ENCODE data around the gene CT45A1.
"Not testable (repeated sequence)": the region's sequence is repeated elsewhere in the genome, so short reads cannot be mapped to it uniquely, and the experiment has no call there.

Gene CT45A1

GRCh38 chrX:135713183-135713689 is at the start of gene CT45A1:
TSS of gene CT45A1 (plus strand) at chrX:135713639. CDS start at chrX:135718941, 5,302 bp downstream.
- H3K4me1 ChIP-seq (ENCODE audit: control insufficient read depth in 1 of 2, insufficient read depth in 2 of 2, low read length in 2 of 2); H3K27me3 ChIP-seq (ENCODE audit: control insufficient read depth in 1 of 2, insufficient read depth in 2 of 2, low read length in 2 of 2); H3K36me3 ChIP-seq (ENCODE audit: control insufficient read depth in 1 of 2, insufficient read depth in 2 of 2, low read length in 2 of 2); H3K4me3 ChIP-seq (ENCODE audit: low read depth in 1 of 2, low read length in 2 of 2); H3K9me3 ChIP-seq (ENCODE audit: control insufficient read depth in 1 of 2, low read length in 2 of 2); H3K9ac ChIP-seq (ENCODE audit: low read depth in 1 of 2, low read length in 2 of 2); H3K27ac ChIP-seq (ENCODE audit: low read depth, low read length): not testable (repeated sequence)

GRCh38 chrX:135672979-135673378 is 40.5 kb upstream of the CT45A1 start:
- H3K9me3 ChIP-seq (ENCODE audit: control insufficient read depth in 1 of 2, low read length in 2 of 2); H3K4me3 ChIP-seq (ENCODE audit: low read depth in 1 of 2, low read length in 2 of 2); H3K4me1 ChIP-seq (ENCODE audit: control insufficient read depth in 1 of 2, insufficient read depth in 2 of 2, low read length in 2 of 2); H3K27me3 ChIP-seq (ENCODE audit: control insufficient read depth in 1 of 2, insufficient read depth in 2 of 2, low read length in 2 of 2); H3K36me3 ChIP-seq (ENCODE audit: control insufficient read depth in 1 of 2, insufficient read depth in 2 of 2, low read length in 2 of 2); H3K27ac ChIP-seq (ENCODE audit: low read depth, low read length); H3K9ac ChIP-seq (ENCODE audit: low read depth in 1 of 2, low read length in 2 of 2): not testable (repeated sequence)

GRCh38 chrX:135688137-135688536 is 25.3 kb upstream of the CT45A1 start:
- Histone ChIP-seq H3K27me3 (ENCODE audit: control insufficient read depth in 1 of 2, insufficient read depth in 2 of 2, low read length in 2 of 2) (no peaks in the 10 kb centered on the region), H3K9ac (ENCODE audit: low read depth in 1 of 2, low read length in 2 of 2) (no peak overlapping the region), H3K36me3 (ENCODE audit: control insufficient read depth in 1 of 2, insufficient read depth in 2 of 2, low read length in 2 of 2) (no peaks in the 10 kb centered on the region), H3K9me3 (ENCODE audit: control insufficient read depth in 1 of 2, low read length in 2 of 2) (no peaks in the 10 kb centered on the region), H3K27ac (ENCODE audit: low read depth, low read length) (no peak overlapping the region), H3K4me3 (ENCODE audit: low read depth in 1 of 2, low read length in 2 of 2) (no peak overlapping the region), H3K4me1 (ENCODE audit: control insufficient read depth in 1 of 2, insufficient read depth in 2 of 2, low read length in 2 of 2) (no peaks in the 10 kb centered on the region)

GRCh38 chrX:135695471-135695870 is 18.0 kb upstream of the CT45A1 start:
- no peaks in the 10 kb centered on the region for H3K36me3 ChIP-seq (ENCODE audit: control insufficient read depth in 1 of 2, insufficient read depth in 2 of 2, low read length in 2 of 2)
- no peak overlapping the region for H3K4me3 ChIP-seq (ENCODE audit: low read depth in 1 of 2, low read length in 2 of 2)
- H3K27me3 ChIP-seq (ENCODE audit: control insufficient read depth in 1 of 2, insufficient read depth in 2 of 2, low read length in 2 of 2): no peaks in the 10 kb centered on the region
- H3K4me1 ChIP-seq (ENCODE audit: control insufficient read depth in 1 of 2, insufficient read depth in 2 of 2, low read length in 2 of 2): no peaks in the 10 kb centered on the region
- no peaks in the 10 kb centered on the region for H3K9me3 ChIP-seq (ENCODE audit: control insufficient read depth in 1 of 2, low read length in 2 of 2)
- no peak overlapping the region for H3K27ac ChIP-seq (ENCODE audit: low read depth, low read length)
- H3K9ac ChIP-seq (ENCODE audit: low read depth in 1 of 2, low read length in 2 of 2): no peak overlapping the region

- Histone ChIP-seq H3K36me3 (ENCODE audit: control insufficient read depth in 1 of 2, insufficient read depth in 2 of 2, low read length in 2 of 2) (no peaks in the 10 kb centered on the region), H3K9ac (ENCODE audit: low read depth in 1 of 2, low read length in 2 of 2) (no peak overlapping the region), H3K9me3 (ENCODE audit: control insufficient read depth in 1 of 2, low read length in 2 of 2) (no peaks in the 10 kb centered on the region), H3K4me1 (ENCODE audit: control insufficient read depth in 1 of 2, insufficient read depth in 2 of 2, low read length in 2 of 2) (no peaks in the 10 kb centered on the region), H3K4me3 (ENCODE audit: low read depth in 1 of 2, low read length in 2 of 2) (no peak overlapping the region), H3K27me3 (ENCODE audit: control insufficient read depth in 1 of 2, insufficient read depth in 2 of 2, low read length in 2 of 2) (no peaks in the 10 kb centered on the region), H3K27ac (ENCODE audit: low read depth, low read length) (no peak overlapping the region)
These were observed 15.8 kb upstream of the CT45A1 start for GRCh38 chrX:135697601-135698000.

- Histone ChIP-seq H3K4me1 (ENCODE audit: control insufficient read depth in 1 of 2, insufficient read depth in 2 of 2, low read length in 2 of 2) (no peaks in the 10 kb centered on the region), H3K36me3 (ENCODE audit: control insufficient read depth in 1 of 2, insufficient read depth in 2 of 2, low read length in 2 of 2) (no peaks in the 10 kb centered on the region), H3K9me3 (ENCODE audit: control insufficient read depth in 1 of 2, low read length in 2 of 2) (no peaks in the 10 kb centered on the region), H3K27ac (ENCODE audit: low read depth, low read length) (no peak overlapping the region), H3K4me3 (ENCODE audit: low read depth in 1 of 2, low read length in 2 of 2) (no peak overlapping the region), H3K27me3 (ENCODE audit: control insufficient read depth in 1 of 2, insufficient read depth in 2 of 2, low read length in 2 of 2) (no peaks in the 10 kb centered on the region), H3K9ac (ENCODE audit: low read depth in 1 of 2, low read length in 2 of 2) (no peak overlapping the region)
These were observed 14.5 kb upstream of the CT45A1 start for GRCh38 chrX:135698924-135699323.

GRCh38 chrX:135707880-135708279 is 5.6 kb upstream of the CT45A1 start:
- Histone ChIP-seq H3K9me3 (ENCODE audit: control insufficient read depth in 1 of 2, low read length in 2 of 2) (no peaks in the 10 kb centered on the region), H3K4me3 (ENCODE audit: low read depth in 1 of 2, low read length in 2 of 2) (no peak overlapping the region), H3K27ac (ENCODE audit: low read depth, low read length) (no peak overlapping the region), H3K36me3 (ENCODE audit: control insufficient read depth in 1 of 2, insufficient read depth in 2 of 2, low read length in 2 of 2) (no peaks in the 10 kb centered on the region), H3K27me3 (ENCODE audit: control insufficient read depth in 1 of 2, insufficient read depth in 2 of 2, low read length in 2 of 2) (no peaks in the 10 kb centered on the region), H3K9ac (ENCODE audit: low read depth in 1 of 2, low read length in 2 of 2) (no peak overlapping the region), H3K4me1 (ENCODE audit: control insufficient read depth in 1 of 2, insufficient read depth in 2 of 2, low read length in 2 of 2) (no peaks in the 10 kb centered on the region)

- Histone ChIP-seq H3K36me3 (ENCODE audit: control insufficient read depth in 1 of 2, insufficient read depth in 2 of 2, low read length in 2 of 2) (no peaks in the 10 kb centered on the region), H3K27ac (ENCODE audit: low read depth, low read length) (no peak overlapping the region), H3K9me3 (ENCODE audit: control insufficient read depth in 1 of 2, low read length in 2 of 2) (no peaks in the 10 kb centered on the region)
These were observed 356 bp downstream of the CT45A1 start for GRCh38 chrX:135713795-135714194.

GRCh38 chrX:135734666-135735065 is 21.2 kb downstream of the CT45A1 start:
- H3K4me3 ChIP-seq (ENCODE audit: low read depth in 1 of 2, low read length in 2 of 2); H3K4me1 ChIP-seq (ENCODE audit: control insufficient read depth in 1 of 2, insufficient read depth in 2 of 2, low read length in 2 of 2); H3K36me3 ChIP-seq (ENCODE audit: control insufficient read depth in 1 of 2, insufficient read depth in 2 of 2, low read length in 2 of 2); H3K9ac ChIP-seq (ENCODE audit: low read depth in 1 of 2, low read length in 2 of 2); H3K27ac ChIP-seq (ENCODE audit: low read depth, low read length); H3K9me3 ChIP-seq (ENCODE audit: control insufficient read depth in 1 of 2, low read length in 2 of 2); H3K27me3 ChIP-seq (ENCODE audit: control insufficient read depth in 1 of 2, insufficient read depth in 2 of 2, low read length in 2 of 2): not testable (repeated sequence)

More at GRCh38 chrX:135713795-135714194, 356 bp downstream of the CT45A1 start:
- Histone ChIP-seq H3K4me1 (ENCODE audit: control insufficient read depth in 1 of 2, insufficient read depth in 2 of 2, low read length in 2 of 2) (no peaks in the 10 kb centered on the region), H3K27me3 (ENCODE audit: control insufficient read depth in 1 of 2, insufficient read depth in 2 of 2, low read length in 2 of 2) (no peaks in the 10 kb centered on the region), H3K9ac (ENCODE audit: low read depth in 1 of 2, low read length in 2 of 2) (no peak overlapping the region), H3K4me3 (ENCODE audit: low read depth in 1 of 2, low read length in 2 of 2) (no peak overlapping the region)

- Histone ChIP-seq H3K4me1 (ENCODE audit: control insufficient read depth in 1 of 2, insufficient read depth in 2 of 2, low read length in 2 of 2) (no peaks in the 10 kb centered on the region), H3K9ac (ENCODE audit: low read depth in 1 of 2, low read length in 2 of 2) (no peak overlapping the region), H3K27me3 (ENCODE audit: control insufficient read depth in 1 of 2, insufficient read depth in 2 of 2, low read length in 2 of 2) (no peaks in the 10 kb centered on the region), H3K4me3 (ENCODE audit: low read depth in 1 of 2, low read length in 2 of 2) (no peak overlapping the region), H3K9me3 (ENCODE audit: control insufficient read depth in 1 of 2, low read length in 2 of 2) (no peaks in the 10 kb centered on the region), H3K36me3 (ENCODE audit: control insufficient read depth in 1 of 2, insufficient read depth in 2 of 2, low read length in 2 of 2) (no peaks in the 10 kb centered on the region), H3K27ac (ENCODE audit: low read depth, low read length) (no peak overlapping the region)
These were observed 24.1 kb downstream of the CT45A1 start for GRCh38 chrX:135737366-135738071.
